GM12873 (cell line): ENCODE measurements around the gene AGR2.

Experiments used
- CTCF ChIP-seq: IDR thresholded peaks from 2 replicates; pipeline ENCODE4 v1.5.1; 2012; ENCODE audit warnings: low read depth, mild to moderate bottlenecking, moderate library complexity, low read length, control low read depth; ENCODE audit not compliant: insufficient read depth; ENCODE audit errors: missing control alignments

The AGR2 gene

GRCh38 chr7:16826060-16826459 lies 21.3 kb upstream of the AGR2 start:
- no peak for TF ChIP-seq CTCF

GRCh38 chr7:16822029-16822428 lies 17.2 kb upstream of the AGR2 start:
- TF ChIP-seq CTCF: no peak

- no peak for TF ChIP-seq CTCF
These were observed 13.9 kb upstream of the AGR2 start for GRCh38 chr7:16818732-16819131.

- TF ChIP-seq CTCF: no peak
These were observed 12.7 kb upstream of the AGR2 start for GRCh38 chr7:16817536-16817935.

- TF ChIP-seq CTCF: no peak
These were observed 12.0 kb upstream of the AGR2 start for GRCh38 chr7:16816824-16817223.

- no peak for TF ChIP-seq CTCF
These were observed 10.2 kb upstream of the AGR2 start for GRCh38 chr7:16815001-16815400.

- no peak for TF ChIP-seq CTCF
These were observed 8.4 kb upstream of the AGR2 start for GRCh38 chr7:16813232-16813616.

- no peak for TF ChIP-seq CTCF
These were observed 7.9 kb upstream of the AGR2 start for GRCh38 chr7:16812542-16813231.
